Activated T-cell treated with anti-CD3 and anti-CD28 coated beads for 48 hours (primary cell): Measurements from ENCODE around the gene MCAT.
"Not testable (repeated sequence)": the region's sequence is repeated elsewhere in the genome, so short reads cannot be mapped to it uniquely, and the experiment has no call there.

Experiments used
- DNase-seq: peaks from one replicate; pipeline ENCODE4 v3.0.0-alpha.2; 2020; ENCODE audit warnings: low read depth

MCAT gene

GRCh38 chr22:43153899-43154298 is 10.7 kb upstream of the MCAT start:
- DNase-seq: no peak

- peak; percentile 48 for DNase-seq
Measured at GRCh38 chr22:43152357-43153071, 9.3 kb upstream of the MCAT start.

- DNase-seq: no peak
Measured at GRCh38 chr22:43152003-43152356, 8.8 kb upstream of the MCAT start.

- DNase-seq: peak; percentile 58
Measured at GRCh38 chr22:43151251-43152002, 8.2 kb upstream of the MCAT start, which contains the start of gene TSPO. Gene TSPO (plus strand): TSS chr22:43151559. CDS start chr22:43159239, 7,680 bp downstream.

GRCh38 chr22:43150731-43151206 is 7.6 kb upstream of the MCAT start:
- DNase-seq: no peak

GRCh38 chr22:43148581-43148980 is 5.4 kb upstream of the MCAT start:
- no peak for DNase-seq

- no peak for DNase-seq
Measured at GRCh38 chr22:43147821-43148220, 4.6 kb upstream of the MCAT start.

- not testable (repeated sequence) for DNase-seq
Measured at GRCh38 chr22:43146332-43146731, 3.1 kb upstream of the MCAT start.

- not testable (repeated sequence) for DNase-seq
Measured at GRCh38 chr22:43145371-43145770, 2.2 kb upstream of the MCAT start.

GRCh38 chr22:43144949-43145348 is 1.8 kb upstream of the MCAT start:
- DNase-seq: no peak

GRCh38 chr22:43136801-43137200 is 6.4 kb downstream of the MCAT start:
- DNase-seq: no peak

- DNase-seq: peak; percentile 18
Measured at GRCh38 chr22:43136255-43136654, 6.9 kb downstream of the MCAT start.

GRCh38 chr22:43135565-43135964 is 7.6 kb downstream of the MCAT start:
- no peak for DNase-seq

- no peak for DNase-seq
Measured at GRCh38 chr22:43134553-43134952, 8.6 kb downstream of the MCAT start.

GRCh38 chr22:43133401-43133800 is 9.8 kb downstream of the MCAT start:
- no peak for DNase-seq

GRCh38 chr22:43131773-43132501 is 11.3 kb downstream of the MCAT start:
- DNase-seq: no peak

- DNase-seq: no peak
Measured at GRCh38 chr22:43129426-43130425, 13.5 kb downstream of the MCAT start.

- DNase-seq: no peak
Measured at GRCh38 chr22:43128928-43129424, 14.2 kb downstream of the MCAT start.

- DNase-seq: no peak
Measured at GRCh38 chr22:43128116-43128515, 15.1 kb downstream of the MCAT start.

GRCh38 chr22:43127166-43127908 is 15.9 kb downstream of the MCAT start:
- DNase-seq: no peak
